Loucy (cell line): ENCODE results near the gene EIF2A.

Experiments
- CTCF ChIP-seq: fragments of 200-600 bp; sonication (generic); conservative IDR thresholded peaks from 2 replicates; pipeline ENCODE4 v1.5.1; 2014; ENCODE audit warnings: mild to moderate bottlenecking, antibody characterized with exemption, low read length
- EZH2phosphoT487 ChIP-seq: fragments of 200-600 bp; IDR thresholded peaks from 2 replicates; pipeline ENCODE4 v1.6.1; 2018; ENCODE audit warnings: antibody characterized with exemption, mild to moderate bottlenecking, moderate library complexity, borderline replicate concordance

- TF ChIP-seq CTCF (no peak), EZH2phosphoT487 (no peak)
These were observed 11.1 kb downstream of the EIF2A start for GRCh38 chr3:150557725-150558124.
